Medulla oblongata (tissue), 1 donor: ENCODE measurements around the gene CAMK1.
A peak's percentile ranks its signal among the peaks of the same experiment; 100 is the strongest.
"Not testable (repeated sequence)": the region's sequence is repeated elsewhere in the genome, so short reads cannot be mapped to it uniquely, and the experiment has no call there.

Experiments
- DNase-seq: peaks from one replicate; pipeline ENCODE4 v3.0.0-alpha.2; 2015; ENCODE audit errors: extremely low spot score

Gene CAMK1

GRCh38 chr3:9776896-9777693, 7.3 kb upstream of the CAMK1 start:
- DNase-seq = no peak

GRCh38 chr3:9771007-9771406, 1.3 kb upstream of the CAMK1 start:
- not testable (repeated sequence) for DNase-seq

GRCh38 chr3:9770276-9770812, 597 bp upstream of the CAMK1 start:
- peak; percentile 73 for DNase-seq

- DNase-seq = no peak
Observed at GRCh38 chr3:9769012-9769411, 735 bp downstream of the CAMK1 start.

- DNase-seq = no peak
Observed at GRCh38 chr3:9768141-9768775, 1.5 kb downstream of the CAMK1 start.

GRCh38 chr3:9767418-9767817, 2.3 kb downstream of the CAMK1 start:
- DNase-seq = no peak

- no peak for DNase-seq
Observed at GRCh38 chr3:9765865-9766264, 3.9 kb downstream of the CAMK1 start.

DNA sequence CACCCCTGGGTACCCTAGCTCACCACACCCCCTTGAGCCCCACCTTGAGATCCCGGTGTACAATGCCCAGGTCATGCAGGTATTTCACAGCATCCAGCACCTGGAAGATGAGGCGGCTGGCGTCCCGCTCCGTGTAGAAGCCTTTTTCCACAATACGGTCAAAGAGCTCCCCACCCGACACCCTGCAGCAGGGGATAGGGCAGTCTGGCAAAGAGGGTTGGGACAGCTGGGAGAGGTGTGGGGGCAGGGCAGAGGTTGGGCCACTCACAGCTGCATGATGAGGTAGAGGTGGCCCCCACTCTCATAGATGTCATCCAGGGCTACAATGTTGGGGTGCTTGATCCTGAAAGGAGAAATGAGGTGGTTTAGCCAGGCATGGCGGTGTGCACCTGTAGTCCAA, 6.9 kb downstream of the CAMK1 start:
- DNase-seq = no peak

- no peak for DNase-seq
Observed at GRCh38 chr3:9761919-9762318, 7.8 kb downstream of the CAMK1 start.

DNA sequence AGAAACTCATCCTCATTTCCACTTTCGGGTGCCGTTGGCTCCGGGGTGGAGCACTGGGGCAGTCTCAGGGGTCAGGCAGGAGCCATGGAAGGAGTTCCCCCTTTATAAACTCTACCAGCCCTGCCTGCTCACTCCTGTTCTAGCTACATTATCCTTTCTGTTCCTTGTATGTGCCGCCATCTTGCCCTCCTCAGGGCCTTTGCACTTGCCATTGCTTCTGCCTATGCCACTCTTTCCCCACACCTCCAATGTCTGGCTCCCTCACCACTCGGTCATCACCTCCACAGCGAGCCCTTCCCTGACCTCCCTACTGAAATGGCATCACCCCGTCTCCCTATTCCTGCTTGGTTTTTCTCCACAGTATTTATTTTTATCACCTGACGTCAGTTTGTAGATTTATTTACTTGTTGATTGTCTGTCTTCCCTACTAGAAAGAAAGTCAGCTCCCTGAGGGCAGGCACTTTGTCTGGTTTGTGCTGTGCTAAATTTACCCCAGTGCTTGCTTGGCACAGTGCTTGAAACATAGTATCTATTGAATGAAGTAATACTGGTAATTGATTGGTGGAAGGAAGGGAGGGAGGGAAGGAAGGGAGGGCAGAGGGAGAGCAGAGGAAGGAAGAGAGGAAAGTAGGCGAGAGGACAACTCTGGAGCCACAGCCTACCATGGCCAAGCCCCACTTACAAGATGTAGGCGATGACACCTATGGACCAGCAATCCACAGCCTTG, 8.8 kb downstream of the CAMK1 start:
- DNase-seq = no peak

DNA sequence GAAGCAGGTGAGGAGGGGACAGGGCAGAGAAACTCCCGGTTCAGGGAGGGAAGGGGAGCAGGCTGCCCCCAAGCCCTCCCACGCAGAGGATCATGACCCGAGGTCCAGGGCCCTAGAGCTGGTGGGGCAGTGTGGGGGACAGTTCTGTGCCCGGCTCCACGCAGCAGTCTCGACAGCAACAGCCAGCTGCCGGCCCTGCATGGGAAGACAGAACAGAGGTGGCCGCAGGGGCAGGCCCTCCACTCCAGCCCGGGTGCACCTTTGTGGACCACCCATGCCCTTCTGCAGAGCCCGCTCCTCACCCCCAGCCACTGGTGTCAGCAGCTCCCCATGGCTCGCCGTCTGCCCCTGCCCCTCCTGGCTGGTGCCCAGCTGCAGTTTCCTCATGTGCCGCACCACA, 12.3 kb downstream of the CAMK1 start:
- DNase-seq = no peak

GRCh38 chr3:9754678-9755077, 15.1 kb downstream of the CAMK1 start:
- no peak for DNase-seq

GRCh38 chr3:9750556-9751411, 19.0 kb downstream of the CAMK1 start:
- no peak for DNase-seq

- peak; percentile 98 for DNase-seq
Observed at GRCh38 chr3:9749645-9750555, 19.8 kb downstream of the CAMK1 start, which contains the start of gene OGG1. Gene OGG1, plus strand, starts transcription at chr3:9749952. Its CDS starts 335 bp downstream, at chr3:9750287.

GRCh38 chr3:9749296-9749644, 20.5 kb downstream of the CAMK1 start:
- DNase-seq = no peak

DNA sequence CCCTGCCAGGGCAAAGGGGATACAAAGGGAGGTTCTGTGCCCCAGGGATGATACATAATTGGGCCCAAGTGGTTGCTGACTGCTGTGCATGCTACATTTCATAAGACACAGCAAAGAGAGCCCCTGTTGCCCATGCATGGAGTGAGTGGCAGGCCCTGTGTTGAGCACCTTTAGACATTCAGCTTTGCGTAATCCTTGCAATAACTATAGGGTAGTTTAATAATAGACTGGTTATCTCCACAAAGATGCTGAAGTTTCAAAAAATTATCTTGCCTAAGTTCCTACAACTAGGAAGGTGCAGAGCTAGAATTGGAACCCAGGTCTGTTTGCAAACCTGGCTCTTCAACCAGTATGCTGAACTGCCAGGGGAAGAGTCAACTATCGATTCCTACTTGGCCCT, 21.7 kb downstream of the CAMK1 start:
- DNase-seq = no peak

- DNase-seq = no peak
Observed at GRCh38 chr3:9747267-9747666, 22.5 kb downstream of the CAMK1 start.

DNA sequence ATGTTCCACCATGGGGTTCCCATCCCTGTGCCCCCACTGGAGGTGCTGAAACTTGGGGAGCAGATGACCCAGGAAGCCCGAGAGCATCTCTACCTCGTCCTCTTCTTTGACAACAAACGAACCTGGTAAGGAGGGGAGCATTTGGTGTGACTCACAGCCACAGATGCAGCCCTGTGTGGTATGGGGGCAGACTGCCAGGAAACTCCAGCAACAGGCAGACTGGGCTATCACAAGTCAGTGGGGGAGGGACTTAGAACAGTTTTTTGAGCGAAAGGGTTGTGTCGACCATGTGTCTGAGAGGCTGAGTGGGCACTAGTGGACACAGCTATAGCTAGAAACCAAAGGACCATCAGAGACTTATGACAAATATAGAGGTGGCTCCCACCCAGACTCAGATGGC, 23.4 kb downstream of the CAMK1 start:
- no peak for DNase-seq

- DNase-seq = no peak
Observed at GRCh38 chr3:9745521-9745920, 24.2 kb downstream of the CAMK1 start.

- DNase-seq = no peak
Observed at GRCh38 chr3:9744162-9744561, 25.6 kb downstream of the CAMK1 start.
